HepG2 (cell line): ENCODE data around the gene MT4. TPM values are rescaled to one million over a fixed set of nuclear protein-coding genes. Genes with fewer than 3 reads are reported as not detected.

Experiments
- CREB1 ChIP-seq, 2 experiments: fragments of 450-650 bp in 1 of 2; IDR thresholded peaks; 2 replicates each; pipeline ENCODE4 v1.6.1; 2016 to 2017; ENCODE audit warnings: control low read depth in 1 of 2, mild to moderate bottlenecking in 1 of 2, missing compliant biosample characterization in 1 of 2, missing genetic modification characterization in 1 of 2
- FLYWCH1 ChIP-seq: sonication (generic); formaldehyde crosslinking; IDR thresholded peaks from 2 replicates; pipeline ENCODE4 v1.8.1; 2023; ENCODE audit warnings: mild to moderate bottlenecking, missing genetic modification reagents
- GLMP ChIP-seq: sonication (generic); formaldehyde crosslinking; IDR thresholded peaks from 2 replicates; pipeline ENCODE4 v1.9.0; 2021; ENCODE audit warnings: missing genetic modification reagents, mild to moderate bottlenecking, borderline replicate concordance
- HNF4G ChIP-seq, 2 experiments: sonication (generic) in 1 of 2; formaldehyde crosslinking in 1 of 2; IDR thresholded peaks; 2 replicates each; pipeline versions ENCODE4 v1.4.0 to v1.6.1; 2011 to 2020; ENCODE audit warnings: borderline replicate concordance in 2 of 2, low read depth in 2 of 2, mild to moderate bottlenecking in 2 of 2, low read length in 1 of 2, missing genetic modification reagents in 1 of 2, moderate library complexity in 1 of 2
- PAXIP1 ChIP-seq: sonication (generic); formaldehyde crosslinking; conservative IDR thresholded peaks from 2 replicates; pipeline ENCODE4 v1.4.0; 2020; ENCODE audit warnings: mild to moderate bottlenecking, missing genetic modification reagents, moderate library complexity
- SMAD9 ChIP-seq: sonication (generic); formaldehyde crosslinking; IDR thresholded peaks from 2 replicates; pipeline ENCODE4 v1.5.1; 2020; ENCODE audit warnings: mild to moderate bottlenecking, missing genetic modification reagents
- SOX13 ChIP-seq, 3 experiments: fragments of 450-650 bp in 1 of 3; sonication (generic) in 1 of 3; formaldehyde crosslinking in 1 of 3; IDR thresholded peaks in 2 of 3; conservative IDR thresholded peaks in 1 of 3; 2 replicates each; pipeline versions ENCODE4 v1.5.0 to v1.6.1; 2016 to 2020; ENCODE audit warnings: antibody characterized with exemption in 1 of 3, mild to moderate bottlenecking in 1 of 3, missing compliant biosample characterization in 1 of 3, missing genetic modification reagents in 1 of 3, moderate library complexity in 1 of 3
- TFE3 ChIP-seq: IDR thresholded peaks from 2 replicates; pipeline ENCODE4 v1.6.1; 2016
- THAP11 ChIP-seq: IDR thresholded peaks from 2 replicates; pipeline ENCODE4 v1.6.1; 2016; ENCODE audit warnings: missing biosample characterization, missing genetic modification reagents
- TOPORS ChIP-seq: sonication (generic); formaldehyde crosslinking; IDR thresholded peaks from 2 replicates; pipeline ENCODE4 v1.8.0; 2023; ENCODE audit warnings: mild to moderate bottlenecking, missing genetic modification reagents
- ZBTB14 ChIP-seq: sonication (generic); formaldehyde crosslinking; IDR thresholded peaks from 2 replicates; pipeline ENCODE4 v1.4.0; 2020; ENCODE audit warnings: missing genetic modification reagents
- ZNF331 ChIP-seq: sonication (generic); formaldehyde crosslinking; IDR thresholded peaks from 2 replicates; pipeline ENCODE4 v1.4.0; 2020; ENCODE audit warnings: missing genetic modification reagents
- ZNF333 ChIP-seq: sonication (generic); formaldehyde crosslinking; IDR thresholded peaks from 2 replicates; pipeline ENCODE4 v1.4.0; 2020; ENCODE audit warnings: mild to moderate bottlenecking, missing genetic modification reagents, borderline replicate concordance
- ZNF468 ChIP-seq: sonication (generic); formaldehyde crosslinking; IDR thresholded peaks from 2 replicates; pipeline ENCODE4 v1.8.0; 2022; ENCODE audit warnings: mild to moderate bottlenecking, moderate library complexity, missing genetic modification reagents
- ZNF558 ChIP-seq: sonication (generic); formaldehyde crosslinking; IDR thresholded peaks from 2 replicates; pipeline ENCODE4 v1.9.0; 2022; ENCODE audit warnings: mild to moderate bottlenecking, missing genetic modification reagents, borderline replicate concordance
- ZNF660 ChIP-seq: sonication (generic); formaldehyde crosslinking; IDR thresholded peaks from 2 replicates; pipeline ENCODE4 v1.5.1; 2020; ENCODE audit warnings: mild to moderate bottlenecking, low read depth, missing genetic modification reagents, borderline replicate concordance
- ZNF703 ChIP-seq: sonication (generic); formaldehyde crosslinking; IDR thresholded peaks from 2 replicates; pipeline ENCODE4 v1.5.1; 2020; ENCODE audit warnings: missing genetic modification reagents, mild to moderate bottlenecking, moderate library complexity, borderline replicate concordance
- ZNF704 ChIP-seq: sonication (generic); formaldehyde crosslinking; IDR thresholded peaks from 2 replicates; pipeline ENCODE4 v1.8.1; 2023; ENCODE audit warnings: mild to moderate bottlenecking, inconsistent platforms, moderate library complexity, missing genetic modification reagents, borderline replicate concordance
- polyA plus RNA-seq, 8 experiments: library from polyadenylated mRNA; depleted of rRNA in 3 of 8; stranded (reverse) in 7 of 8; unstranded in 1 of 8; fragments of >200 nt; fragmentation: Illumina TruSeq in 4 of 8; extraction: Trizol in 4 of 8; gene quantifications; 2 replicates each; pipeline versions ENCODE4 v1.2.1 to v1.2.3, GENCODE V29; 2011 to 2016; ENCODE audit warnings: low read depth in 4 of 8, missing spikeins in 1 of 8, mixed read lengths in 1 of 8; ENCODE audit not compliant: insufficient read depth in 1 of 8
- total RNA-seq, 5 experiments: library from RNA; depleted of rRNA; stranded (reverse); fragments of >200 nt; fragmentation: Illumina TruSeq; extraction: Trizol; gene quantifications; 2 replicates each; pipeline ENCODE4 v1.2.3, GENCODE V29; 2016; ENCODE audit warnings: low read depth in 1 of 5

MT4 gene
- total and polyA plus RNA-seq, 2 of the 13 experiments (the other 11 are each of a cell fraction or from before 2014, with no cell fraction given) = not detected

- peak; percentile 89; the same call in 1 of the 2 replicates for TF ChIP-seq TFE3 (CRISPR knock-in tag)
- peak; percentile 94; the same call in 1 of the 2 replicates for TF ChIP-seq ZNF558
- no peak for TF ChIP-seq SMAD9 (CRISPR knock-in tag)
- TF ChIP-seq SOX13 (IDR thresholded peaks at IDR 0.05) = peak; percentile 22; the same call in 1 of the 2 replicates
- TF ChIP-seq SOX13 (CRISPR knock-in tag; conservative IDR thresholded peaks at IDR 0.05 in 1 of 2, IDR thresholded peaks at IDR 0.05 in 1 of 2) = no peak; a peak in 1 of 4 replicates
- 0 out of 2 replicates have a peak, but pooled peaks have one; percentile 25 for TF ChIP-seq ZBTB14 (CRISPR knock-in tag)
- peak; percentile 54 for TF ChIP-seq CREB1 (IDR thresholded peaks at IDR 0.05)
- TF ChIP-seq CREB1 (CRISPR knock-in tag; IDR thresholded peaks at IDR 0.05) = peak; percentile 86; the same call in 1 of the 2 replicates
- TF ChIP-seq ZNF468 = 0 out of 2 replicates have a peak, but pooled peaks have one; percentile 74
- TF ChIP-seq ZNF660 = no peak
- TF ChIP-seq HNF4G (IDR thresholded peaks at IDR 0.05; ENCODE audit: borderline replicate concordance, low read depth, low read length) = no peak
- 0 out of 2 replicates have a peak, but pooled peaks have one; percentile 3 for TF ChIP-seq HNF4G (CRISPR knock-in tag; IDR thresholded peaks at IDR 0.05; ENCODE audit: borderline replicate concordance, low read depth)
- 0 out of 2 replicates have a peak, but pooled peaks have one; percentile 63 for TF ChIP-seq TOPORS (CRISPR knock-in tag)
- peak; percentile 72 for TF ChIP-seq ZNF703 (CRISPR knock-in tag)
- 0 out of 2 replicates have a peak, but pooled peaks have one; percentile 16 for TF ChIP-seq ZNF333 (CRISPR knock-in tag)
- peak; percentile 77 for TF ChIP-seq THAP11 (CRISPR knock-in tag)
- no peak for TF ChIP-seq GLMP (CRISPR knock-in tag)
- TF ChIP-seq ZNF704 = 0 out of 2 replicates have a peak, but pooled peaks have one; percentile 32
- peak; percentile 86 for TF ChIP-seq PAXIP1
- no peak for TF ChIP-seq FLYWCH1 (CRISPR knock-in tag)
- TF ChIP-seq ZNF331 (CRISPR knock-in tag) = peak; percentile 51; the same call in 1 of the 2 replicates
Measured at GRCh38 chr16:56607109-56607618, 42.3 kb downstream of the MT4 start (continued).
